ENCODE data around the gene GNA12.

DNA sequence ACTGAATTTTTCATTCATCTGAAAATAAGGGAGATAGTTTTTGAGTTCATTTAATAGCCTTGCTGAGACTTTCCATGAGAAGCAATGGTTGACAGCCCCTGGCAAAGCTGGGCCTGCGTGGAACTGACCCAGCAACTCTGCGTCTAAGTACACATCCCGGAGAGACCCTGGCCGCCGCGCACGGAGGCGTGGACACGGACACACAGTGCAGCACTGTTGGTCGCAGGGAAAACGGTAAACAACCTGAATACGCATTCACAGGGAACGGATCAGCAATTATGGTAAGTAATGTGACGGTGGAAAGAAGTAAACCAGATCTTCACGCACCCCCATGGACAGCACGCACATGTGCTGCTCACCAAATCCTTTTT, 28.2 kb downstream of the GNA12 start:
- TF ChIP-seq CTCF (IDR thresholded peaks at IDR 0.05; ENCODE audit: low read depth, low read length, poor library complexity, severe bottlenecking) = no peak
- TF ChIP-seq EZH2phosphoT487 (IDR thresholded peaks at IDR 0.05; ENCODE audit: borderline replicate concordance, low read length) = no peak
